Activated effector memory CD4-positive, alpha-beta T cell treated with anti-CD3 and anti-CD28 coated beads, Interleukin-2, amount 50 U/mL, for 16 hours (primary cell): ENCODE measurements around the gene COLEC11.
"Not testable (repeated sequence)": the region's sequence is repeated elsewhere in the genome, so short reads cannot be mapped to it uniquely, and the experiment has no call there.

ENCODE experiments used
- DNase-seq: peaks from one replicate; pipeline ENCODE4 v3.0.0-alpha.2; 2020

Gene COLEC11

DNA sequence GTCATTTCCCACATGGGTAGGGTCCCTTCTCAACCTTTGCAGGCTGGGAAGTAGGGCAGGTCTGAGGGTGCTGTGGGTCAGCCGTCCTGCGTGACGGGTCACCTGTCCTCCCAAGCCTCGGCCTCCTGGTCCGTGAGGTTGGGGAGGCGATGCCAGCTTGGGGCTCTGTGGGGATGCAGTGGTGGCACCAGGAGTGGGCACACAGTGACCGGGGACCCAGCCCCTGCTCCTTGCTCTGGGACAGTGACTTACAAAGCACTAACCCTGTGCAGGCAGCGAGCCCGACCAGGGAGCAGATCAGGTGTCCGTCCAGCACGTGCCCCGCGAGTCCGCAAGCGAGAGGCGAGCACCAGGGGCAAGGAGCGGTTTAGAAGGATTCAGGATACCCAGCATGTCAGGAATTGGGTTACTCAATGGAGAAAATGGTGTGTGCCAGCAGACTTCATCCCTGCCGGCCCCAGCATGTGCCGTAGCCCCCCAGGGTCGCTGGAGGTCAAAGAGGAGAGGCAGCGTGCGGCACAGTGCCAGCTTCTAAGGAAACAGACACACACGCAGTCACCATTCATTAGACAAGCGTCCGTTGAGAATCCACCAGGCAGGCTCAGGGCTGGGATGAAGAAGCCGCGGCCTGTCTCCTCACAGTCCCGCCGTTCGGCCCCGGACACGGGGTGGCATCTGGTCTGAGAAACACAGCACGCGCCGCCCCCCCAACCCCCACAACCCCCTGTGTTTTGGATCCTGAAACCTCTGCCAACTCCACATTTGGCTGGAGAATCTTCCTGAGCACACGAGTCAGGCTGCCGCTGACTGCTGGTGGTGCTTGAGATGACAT lies 11.7 kb downstream of the COLEC11 start:
- DNase-seq, result peak; percentile 54

DNA sequence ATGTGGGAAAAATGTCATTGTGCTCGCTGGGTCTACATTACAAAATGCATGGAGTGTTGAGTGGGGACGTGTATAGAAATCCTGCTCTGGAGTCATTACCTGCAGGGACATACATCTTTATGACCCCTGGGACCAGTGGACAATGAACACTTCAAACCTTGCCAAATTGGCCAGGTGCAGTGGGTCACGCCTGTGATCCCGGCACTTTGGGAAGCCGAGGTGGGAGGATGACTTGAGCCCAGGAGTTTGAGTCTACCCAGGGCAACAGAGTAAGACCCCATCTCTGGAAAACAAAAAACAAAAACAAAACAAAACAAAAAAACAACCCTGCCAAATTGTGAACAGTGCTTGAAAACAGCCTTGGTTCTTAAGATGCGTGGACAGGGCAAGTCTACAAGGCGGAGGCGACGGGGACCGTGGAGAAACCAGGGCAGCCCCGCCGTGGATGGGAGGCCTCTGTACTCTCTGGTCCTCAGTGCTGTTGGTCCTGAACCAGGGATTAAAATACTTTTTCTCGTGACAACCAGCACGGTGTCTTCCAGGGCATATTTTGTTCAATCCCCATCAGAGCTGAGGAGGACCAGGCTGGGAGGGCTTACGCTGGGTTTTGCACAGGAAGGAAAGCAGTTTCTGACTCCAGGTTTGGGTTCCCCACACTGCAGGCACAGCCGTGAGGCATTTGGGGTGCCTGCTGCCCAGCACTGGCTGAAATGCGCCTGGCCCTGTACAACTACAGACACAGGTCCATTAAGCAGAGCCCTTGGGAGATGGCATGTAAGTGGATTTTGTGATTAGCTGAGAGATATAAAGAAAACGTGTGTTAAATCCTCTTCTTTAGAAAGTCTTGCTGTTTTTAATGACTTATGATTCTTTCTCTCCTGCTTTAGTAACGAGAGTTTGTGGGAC lies 13.7 kb downstream of the COLEC11 start:
- DNase-seq, result peak; percentile 57

DNA sequence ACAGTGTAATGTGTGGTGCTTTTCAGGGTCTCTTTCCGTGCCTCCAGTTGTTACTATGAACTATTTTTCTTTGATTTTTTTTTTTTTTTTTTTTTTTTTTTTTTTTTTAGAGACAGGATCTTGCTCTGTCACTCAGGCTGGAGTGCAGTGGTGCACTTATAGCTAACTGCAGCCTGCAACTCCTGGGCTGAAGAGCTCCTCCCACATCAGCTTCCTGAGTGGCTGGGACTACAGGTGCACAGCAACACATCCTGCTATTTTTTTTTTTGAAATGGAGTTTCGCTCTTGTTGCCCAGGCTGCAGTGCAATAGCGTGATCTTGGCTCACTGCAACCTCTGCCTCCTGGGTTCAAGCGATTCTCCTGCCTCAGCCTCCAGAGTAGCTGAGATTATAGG lies 14.4 kb downstream of the COLEC11 start:
- DNase-seq, result not testable (repeated sequence)

DNA sequence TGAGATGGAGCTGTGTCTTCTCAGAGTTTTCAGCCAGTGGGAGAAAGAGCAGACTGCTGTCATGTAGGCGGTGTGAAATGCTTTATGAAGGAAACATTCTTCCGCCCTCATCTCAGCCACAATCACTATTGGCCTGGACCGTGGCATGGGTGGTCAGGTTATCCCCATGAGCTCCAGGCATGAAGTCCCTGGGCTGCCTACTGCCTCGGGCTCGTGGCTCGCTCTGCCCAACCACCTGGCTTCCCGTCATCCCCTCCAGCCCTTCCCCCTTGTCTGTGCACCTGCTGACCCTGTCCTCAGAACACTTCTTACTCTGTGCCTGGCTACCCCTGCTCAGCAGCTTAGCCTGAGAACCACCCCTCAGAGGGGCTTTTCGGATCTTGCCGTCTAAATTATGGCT lies 15.5 kb downstream of the COLEC11 start:
- DNase-seq, result no peak

GRCh38 chr2:3610881-3611505 lies 16.1 kb downstream of the COLEC11 start:
- DNase-seq, result no peak

DNA sequence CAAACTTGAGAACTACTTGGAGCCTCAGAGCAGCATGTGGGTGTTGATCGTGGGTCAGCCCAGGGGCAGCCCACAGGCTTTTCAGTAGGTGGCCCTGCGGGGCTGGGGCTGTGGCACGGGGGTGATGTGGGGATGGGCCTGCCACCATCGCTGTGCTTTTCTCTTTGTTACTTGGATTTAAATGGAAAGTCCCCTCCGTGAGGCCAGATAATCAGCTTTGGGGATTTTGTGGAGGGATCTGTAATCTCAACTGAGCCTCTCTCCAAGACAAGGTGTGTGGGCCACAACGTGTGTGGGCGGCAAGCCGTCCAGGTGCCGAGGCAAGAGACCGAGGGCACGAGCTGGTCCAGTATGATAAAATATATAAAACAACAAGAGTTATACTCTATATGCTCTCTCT lies 16.7 kb downstream of the COLEC11 start:
- no peak for DNase-seq

GRCh38 chr2:3612639-3613523 lies 18.0 kb downstream of the COLEC11 start:
- DNase-seq, result peak; percentile 41

DNA sequence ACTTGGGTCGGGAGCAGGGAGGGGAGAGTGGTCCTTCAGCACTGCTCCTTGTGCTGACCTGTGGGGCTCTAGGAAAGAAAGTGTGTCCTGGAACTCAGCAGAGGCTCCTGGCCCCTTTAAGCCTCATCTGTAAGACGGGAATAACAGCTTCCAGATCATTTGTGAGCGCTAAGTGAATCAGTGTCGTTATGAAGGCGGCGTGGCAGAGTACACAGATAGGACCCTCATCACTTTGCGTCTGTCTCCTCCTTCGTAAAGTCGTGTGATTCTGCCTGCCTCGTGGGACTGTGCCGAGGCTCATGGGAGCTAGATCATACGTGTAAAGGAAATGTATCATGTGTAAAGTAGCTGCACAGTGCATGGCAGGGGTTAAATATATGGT lies 18.6 kb downstream of the COLEC11 start:
- peak; percentile 12 for DNase-seq

DNA sequence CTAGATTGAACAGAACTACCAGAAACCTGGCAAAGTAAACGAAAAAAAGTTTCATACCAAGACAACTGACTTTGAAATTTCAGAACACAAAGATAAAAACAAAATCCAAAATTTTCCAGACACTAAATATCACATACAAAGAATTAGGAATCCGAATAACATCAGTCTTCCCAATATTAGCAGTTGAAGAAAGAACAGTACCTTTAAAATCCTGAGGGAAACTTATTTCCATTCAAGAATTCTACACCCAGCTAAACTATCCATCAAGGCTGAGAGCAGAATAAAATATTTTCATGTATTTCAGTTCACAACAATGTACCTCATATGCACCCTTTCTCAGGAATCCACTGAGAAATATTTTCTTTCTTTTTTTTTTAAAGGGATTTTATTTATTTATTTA lies 19.8 kb downstream of the COLEC11 start:
- DNase-seq, result not testable (repeated sequence)

DNA sequence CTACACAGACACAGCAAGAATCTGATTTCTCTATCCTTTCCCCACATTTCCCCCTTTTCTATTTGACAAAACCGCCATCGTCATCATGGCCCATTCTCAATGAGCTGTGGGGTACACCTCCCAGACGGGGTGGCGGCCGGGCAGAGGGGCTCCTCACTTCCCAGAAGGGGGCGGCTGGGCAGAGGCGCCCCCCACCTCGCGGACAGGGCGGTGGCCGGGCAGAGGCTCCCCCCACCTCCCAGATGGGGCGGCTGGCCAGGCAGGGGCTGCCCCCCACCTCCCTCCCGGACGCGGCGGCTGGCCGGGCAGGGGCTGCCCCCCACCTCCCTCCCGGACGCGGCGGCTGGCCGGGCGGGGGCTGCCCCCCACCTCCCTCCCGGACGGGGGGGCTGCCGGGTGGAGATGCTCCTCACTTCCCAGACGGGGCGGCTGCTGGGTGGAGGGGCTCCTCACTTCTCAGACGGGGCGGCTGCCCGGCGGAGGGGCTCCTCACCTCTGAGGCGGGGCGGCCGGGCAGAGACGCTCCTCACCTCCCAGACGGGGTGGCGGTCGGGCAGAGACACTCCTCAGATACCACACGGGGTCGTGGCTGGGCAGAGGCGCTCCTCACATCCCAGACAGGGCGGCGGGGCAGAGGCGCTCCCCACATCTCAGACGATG lies 20.8 kb downstream of the COLEC11 start:
- DNase-seq, result peak; percentile 14

DNA sequence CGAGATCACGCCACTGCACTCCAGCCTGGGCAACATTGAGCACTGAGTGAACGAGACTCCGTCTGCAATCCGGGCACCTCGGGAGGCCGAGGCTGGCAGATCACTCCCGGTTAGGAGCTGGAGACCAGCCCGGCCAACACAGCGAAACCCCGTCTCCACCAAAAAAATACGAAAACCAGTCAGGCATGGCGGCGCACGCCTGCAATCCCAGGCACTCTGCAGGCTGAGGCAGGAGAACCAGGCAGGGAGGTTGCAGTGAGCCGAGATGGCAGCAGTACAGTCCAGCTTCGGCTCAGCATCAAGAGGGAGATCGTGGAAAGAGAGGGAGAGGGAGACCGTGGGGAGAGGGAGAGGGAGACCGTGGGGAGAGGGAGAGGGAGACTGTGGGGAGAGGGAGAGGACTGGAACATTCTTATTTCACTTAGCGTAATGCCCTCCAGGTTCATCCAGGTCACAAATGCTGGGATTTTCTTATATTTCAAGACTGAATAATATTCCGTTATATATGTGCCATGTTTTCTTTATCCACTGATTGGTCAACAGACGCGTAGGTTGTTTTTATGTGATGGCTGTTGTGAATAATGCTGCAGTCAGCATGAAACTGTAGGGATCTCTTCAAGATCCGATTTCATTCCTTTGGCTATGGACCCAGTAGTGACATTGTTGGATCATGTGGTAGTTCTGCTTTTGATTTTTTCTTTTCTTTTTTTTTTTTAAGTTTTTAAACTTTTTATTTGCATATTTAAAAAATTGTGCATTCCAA lies 21.7 kb downstream of the COLEC11 start:
- DNase-seq, result peak; percentile 5

DNA sequence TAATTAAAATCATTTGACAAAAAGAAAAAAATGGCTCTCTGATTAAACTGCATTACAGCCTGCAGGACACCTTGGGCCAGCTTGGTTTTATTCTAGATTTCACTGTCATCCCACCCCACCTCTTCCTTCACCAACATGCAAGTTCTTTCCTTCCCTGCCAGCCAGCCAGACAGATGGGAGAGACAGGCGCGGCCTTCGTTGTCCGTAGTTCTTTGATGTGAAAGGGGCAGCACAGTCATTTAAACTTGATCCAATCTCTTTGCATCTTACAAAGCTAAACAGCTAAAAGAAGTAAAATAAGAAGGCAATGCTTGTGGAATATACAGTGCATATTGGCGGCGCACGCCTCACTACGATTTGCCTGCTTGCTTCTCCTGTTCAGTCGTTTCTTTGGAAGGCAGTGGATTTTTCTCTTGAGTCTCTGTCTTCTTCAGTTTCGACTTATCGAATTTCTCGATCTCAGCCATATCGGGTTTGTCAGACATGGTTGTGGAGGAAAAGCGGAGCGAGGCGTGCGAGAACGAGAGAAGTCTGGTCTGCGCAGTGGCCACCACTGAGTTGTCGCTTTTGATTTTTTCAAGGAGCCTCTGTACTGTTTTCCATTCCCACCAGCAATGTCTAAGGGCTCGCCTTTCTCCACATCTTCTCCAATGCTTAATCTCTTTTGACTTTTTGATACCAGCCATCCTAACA lies 22.4 kb downstream of the COLEC11 start:
- peak; percentile 24 for DNase-seq

GRCh38 chr2:3618367-3618766 lies 23.5 kb downstream of the COLEC11 start:
- DNase-seq, result no peak

DNA sequence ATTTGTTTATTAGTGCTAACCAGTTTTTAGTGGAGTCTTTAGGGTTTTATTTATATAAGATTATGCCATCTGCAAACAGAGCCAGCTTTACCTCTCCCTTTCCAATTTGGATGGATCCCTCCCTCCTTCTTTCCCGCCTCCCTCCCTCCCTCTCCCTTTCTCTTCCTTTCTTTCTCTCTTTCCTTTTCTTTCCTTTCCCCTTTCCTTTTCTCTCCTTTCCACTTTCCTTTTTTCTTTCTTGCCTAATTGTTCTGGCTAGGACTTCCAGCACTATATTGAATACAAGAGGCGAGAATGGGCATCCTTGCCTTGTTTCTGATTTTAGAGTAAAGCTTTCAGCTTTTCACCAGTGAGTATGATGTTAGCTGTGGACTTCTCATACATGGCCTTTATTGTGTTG lies 24.1 kb downstream of the COLEC11 start:
- no peak for DNase-seq

GRCh38 chr2:3619661-3620060 lies 24.7 kb downstream of the COLEC11 start:
- DNase-seq, result peak; percentile 6

- DNase-seq, result no peak
Observed at GRCh38 chr2:3620834-3621233, 25.9 kb downstream of the COLEC11 start.

GRCh38 chr2:3622967-3623366 lies 28.1 kb downstream of the COLEC11 start:
- no peak for DNase-seq

GRCh38 chr2:3624059-3624794 lies 29.3 kb downstream of the COLEC11 start:
- peak; percentile 57 for DNase-seq

DNA sequence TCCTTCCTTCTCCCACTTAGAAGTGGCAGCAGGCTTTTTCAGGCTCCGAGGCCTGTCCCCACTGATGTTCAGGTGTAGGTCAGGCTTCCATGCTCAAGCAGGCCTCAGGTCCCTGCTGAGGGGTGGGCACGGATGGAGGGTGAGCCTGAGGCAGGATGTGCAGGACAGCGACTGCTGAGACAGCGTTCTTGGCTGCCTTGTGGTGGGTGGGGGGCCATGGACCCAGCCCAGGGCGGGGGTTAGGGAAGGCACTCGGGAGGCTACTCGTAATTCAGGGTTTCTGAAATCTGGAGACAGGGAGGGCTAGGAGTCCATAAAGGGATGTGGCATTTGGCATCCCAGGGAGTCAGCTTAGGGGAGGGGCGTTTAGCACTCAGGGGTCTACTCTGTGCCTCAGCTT lies 30.3 kb downstream of the COLEC11 start:
- peak; percentile 34 for DNase-seq
